Pancreas (tissue), 10 donors: ENCODE data around the gene TRAPPC3. TPM values are rescaled to one million over a fixed set of nuclear protein-coding genes. Genes with fewer than 3 reads are reported as not detected.

Experiments used
- ATAC-seq, 4 donors: fragments of 200-7000 bp; cut with Tn5 transposase; one replicate each; pipeline versions ENCODE4 v1.8.0 to v1.9.1; 2020; ENCODE audit warnings: mild to moderate bottlenecking in 4 of 4, moderate library complexity in 4 of 4
- DNase-seq, 6 donors: peaks; one replicate each; pipeline ENCODE4 v3.0.0-alpha.2; 2020
- FAIRE-seq: peaks from 2 replicates; lab custom pipeline; 2012; peaks lifted over from hg19 to GRCh38; lab: Jason Lieb, UNC
- H3K27ac ChIP-seq, 4 donors: fragments of 200-600 bp; sonication (generic); 1 replicate in 3 of 4; 2 replicates in 1 of 4; pipeline versions ENCODE4 v1.5.0 to v1.8.0; 2020
- H3K27me3 ChIP-seq, 4 donors: fragments of 200-600 bp; one replicate each; pipeline ENCODE4 v1.8.0; 2021
- H3K36me3 ChIP-seq, 3 donors: fragments of 200-600 bp; sonication (generic) in 1 of 3; one replicate each; pipeline versions ENCODE4 v1.5.0 to v1.8.0; 2020 to 2021
- H3K4me1 ChIP-seq, 3 donors: fragments of 200-600 bp; one replicate each; pipeline ENCODE4 v1.8.0; 2021
- H3K4me3 ChIP-seq, 4 donors: fragments of 200-600 bp; sonication (generic) in 2 of 4; one replicate each; pipeline versions ENCODE4 v1.5.0 to v1.8.0; 2020 to 2021
- H3K9me3 ChIP-seq, 4 donors: fragments of 200-600 bp; one replicate each; pipeline ENCODE4 v1.8.0; 2021
- CTCF ChIP-seq, 4 donors: fragments of 200-600 bp; sonication (generic) in 3 of 4; IDR thresholded peaks; one replicate each; pipeline versions ENCODE4 v1.5.0 to v1.8.0; 2021; ENCODE audit warnings: antibody characterized with exemption in 4 of 4
- WGBS, 2 donors: extraction: QIAGEN DNeasy Blood & Tissue Kit; methylation state at CpG; one replicate each; pipeline ENCODE4 v1.1.7; 2013; 5-methylcytosine and 5-hydroxymethylcytosine counted together
- intact Hi-C, 3 donors: fragments of 100-400 bp; cut with DNase I; formaldehyde crosslinking; loops; one replicate each; pipeline versions ENCODE4 v1.11.1 to v1.14.2; 2022
- polyA plus RNA-seq, 2 donors: library from polyadenylated mRNA; stranded (reverse); fragments of 200-250 nt; gene quantifications; one replicate each; pipeline ENCODE4 v1.2.3, GENCODE V29; 2013
- total RNA-seq, 6 donors: library from RNA; stranded (reverse); fragmentation: NEBNext Ultra II Directional in 4 of 6; extraction: Animal tissue kit (Norgen Biotek cat#: 25700) in 4 of 6; gene quantifications; one replicate each; pipeline versions ENCODE4 v1.2.1 to v1.2.4, GENCODE V29; 2021 to 2023
- donor health status: healthy with polysubstance abuse.
- donor health status: DM: no; HTN: no; CAD: no; lungs with moderate emphysema.
- donor health status: DM: no; HTN: no; CAD: no.
- donor health status: control.
- donor health status: control.
- donor health status: Bipolar disorder and iron deficiency.
- donor health status: DM: yes; HTN: yes; CAD: no.
- donor health status: DM: no; HTN: no; CAD: no.
- donor health status: DM: no; HTN: no; CAD: no.
- donor health status: DM: yes; HTN: yes; CAD: no.

The TRAPPC3 gene
- total and polyA plus RNA-seq, 8 donors: 21.8 to 41.5 (median 27.0) TPM

- no peaks in the 10 kb centered on the region for H3K36me3 ChIP-seq
- H3K27me3 ChIP-seq: no peaks in the 10 kb centered on the region
- 67 to 76% methylated on average over 8 of the region's 8 CpGs for WGBS, 2 donors
- intact Hi-C loops: no loop called here
- ATAC-seq: peak in 2 of 4 donors; percentile 36 to 72
- no peak for TF ChIP-seq CTCF (IDR thresholded peaks at IDR 0.05)
- no peak overlapping the region for H3K27ac ChIP-seq
- no peaks in the 10 kb centered on the region for H3K4me1 ChIP-seq
- no peak for FAIRE-seq
- H3K9me3 ChIP-seq: no peaks in the 10 kb centered on the region
- DNase-seq: no peak
- no peak overlapping the region for H3K4me3 ChIP-seq
Observed at GRCh38 chr1:36123356-36123755, 25.9 kb downstream of the TRAPPC3 start.

GRCh38 chr1:36122062-36123030, 26.9 kb downstream of the TRAPPC3 start:
- intact Hi-C loops: no loop called here
- no peaks in the 10 kb centered on the region for H3K27me3 ChIP-seq
- no peak for ATAC-seq
- H3K4me1 ChIP-seq: no peaks in the 10 kb centered on the region
- WGBS, 2 donors: 80 to 82% methylated on average over 12 of the region's 12 CpGs
- no peak overlapping the region for H3K27ac ChIP-seq
- TF ChIP-seq CTCF (IDR thresholded peaks at IDR 0.05): no peak
- no peaks in the 10 kb centered on the region for H3K9me3 ChIP-seq
- H3K36me3 ChIP-seq: no peaks in the 10 kb centered on the region
- no peak for DNase-seq
- FAIRE-seq: no peak
- H3K4me3 ChIP-seq: no peak overlapping the region

GRCh38 chr1:36119456-36119855, 29.8 kb downstream of the TRAPPC3 start:
- FAIRE-seq (no peak), ATAC-seq (no peak), DNase-seq (no peak)
- WGBS, 2 donors: 47 to 56% methylated on average over 9 of the region's 9 CpGs
- Histone ChIP-seq H3K4me3 (no peak overlapping the region), H3K4me1 (no peaks in the 10 kb centered on the region), H3K9me3 (no peaks in the 10 kb centered on the region), H3K27me3 (no peaks in the 10 kb centered on the region), H3K36me3 (no peaks in the 10 kb centered on the region), H3K27ac (no peak overlapping the region)
- intact Hi-C loops: no loop called here
- no peak for TF ChIP-seq CTCF (IDR thresholded peaks at IDR 0.05)

GRCh38 chr1:36118447-36119204, 30.7 kb downstream of the TRAPPC3 start:
- no peak overlapping the region for H3K4me3 ChIP-seq
- no peaks in the 10 kb centered on the region for H3K9me3 ChIP-seq
- no peaks in the 10 kb centered on the region for H3K27me3 ChIP-seq
- ATAC-seq (no peak), FAIRE-seq (no peak), DNase-seq (peak in 1 of 6 donors; percentile 1)
- TF ChIP-seq CTCF (IDR thresholded peaks at IDR 0.05): no peak
- H3K4me1 ChIP-seq: no peaks in the 10 kb centered on the region
- 63 to 74% methylated on average over 10 of the region's 10 CpGs for WGBS, 2 donors
- no peaks in the 10 kb centered on the region for H3K36me3 ChIP-seq
- H3K27ac ChIP-seq: no peak overlapping the region
- intact Hi-C loops: no loop called here
